Calu3 (cell line): ENCODE results near the gene PCDHGB6. TPM values are rescaled to one million over a fixed set of nuclear protein-coding genes. Genes with fewer than 3 reads are reported as not detected.

Source experiments
- BruUV-seq: library from RNA; stranded (reverse); fragments of 400-500 nt; replicated peaks from 2 replicates; lab custom pipeline; 2021; lab: Mats Ljungman, UMichigan
- CTCF ChIA-PET: fragments of 300-600 bp; sonication (Branson Sonifier 250); formaldehyde crosslinking; loops from one replicate; lab custom pipeline; 2022; ENCODE audit warnings: antibody characterized with exemption; lab: Charles Lee
- DNase-seq: peaks from one replicate; pipeline ENCODE4 v3.0.0; 2022
- H3K27ac Mint-ChIP-seq: one replicate; pipeline ENCODE4 v1.8.0; 2022; ENCODE audit warnings: mixed read lengths; ENCODE audit not compliant: unreplicated experiment
- H3K27me3 Mint-ChIP-seq: one replicate; pipeline ENCODE4 v1.8.0; 2022; ENCODE audit warnings: mixed read lengths; ENCODE audit not compliant: unreplicated experiment
- H3K36me3 Mint-ChIP-seq: one replicate; pipeline ENCODE4 v1.8.0; 2022; ENCODE audit warnings: mild to moderate bottlenecking, moderate library complexity, mixed read lengths; ENCODE audit not compliant: insufficient read depth, unreplicated experiment
- H3K4me1 Mint-ChIP-seq: one replicate; pipeline ENCODE4 v1.8.0; 2022; ENCODE audit warnings: mild to moderate bottlenecking, low read depth, mixed read lengths; ENCODE audit not compliant: unreplicated experiment
- H3K4me3 Mint-ChIP-seq: one replicate; pipeline ENCODE4 v1.8.0; 2022; ENCODE audit warnings: mild to moderate bottlenecking, low read depth, moderate library complexity, mixed read lengths; ENCODE audit not compliant: unreplicated experiment
- H3K9me3 Mint-ChIP-seq: one replicate; pipeline ENCODE4 v1.8.0; 2022; ENCODE audit warnings: low read depth, mixed read lengths; ENCODE audit not compliant: unreplicated experiment
- CTCF ChIP-seq: fragments of 200-600 bp; IDR thresholded peaks from one replicate; pipeline ENCODE4 v1.8.0; 2022; ENCODE audit warnings: antibody characterized with exemption; ENCODE audit not compliant: unreplicated experiment
- intact Hi-C: fragments of 100-400 bp; cut with micrococcal nuclease; formaldehyde crosslinking; loops from one replicate; pipeline ENCODE4 v1.10.0; 2022; ENCODE audit not compliant: unreplicated experiment
- total RNA-seq: library from RNA; stranded (reverse); gene quantifications from 2 replicates; pipeline ENCODE4 v1.2.3, GENCODE V29; 2022

The PCDHGB6 gene
- total RNA-seq, 1 experiment from 2014 or later = 13.4 TPM

DNA sequence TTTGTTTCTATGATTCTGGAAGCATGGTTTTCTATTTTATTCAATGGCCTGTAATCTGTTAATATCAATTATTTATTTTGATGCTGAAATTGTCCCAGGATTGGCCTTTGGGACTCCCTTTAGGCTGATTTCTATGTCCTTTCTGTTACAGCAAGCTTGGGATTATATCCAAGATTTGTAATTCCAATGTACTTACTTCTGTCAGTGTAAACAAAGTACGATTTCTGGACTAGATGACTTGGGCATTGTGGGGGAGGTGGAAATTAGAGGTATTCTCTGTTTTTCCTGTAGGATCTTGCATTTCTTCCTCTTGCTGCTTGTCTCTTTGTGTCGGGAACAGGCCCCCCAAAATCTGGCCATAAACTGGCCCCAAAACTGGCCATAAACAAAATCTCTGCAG, 26.2 kb downstream of the PCDHGB6 start:
- Mint-ChIP-seq H3K36me3 (peaks cover 20% of the 10 kb centered on the region), H3K4me1 (no peaks in the 10 kb centered on the region), H3K27ac (no peak overlapping the region), H3K27me3 (no peaks in the 10 kb centered on the region), H3K4me3 (no peak overlapping the region), H3K9me3 (peaks cover 18% of the 10 kb centered on the region)
- no peak for TF ChIP-seq CTCF
- no TSS peak for BruUV-seq
- DNase-seq = no peak
- intact Hi-C loops = no loop called here
- CTCF ChIA-PET = no interaction called here

- Mint-ChIP-seq H3K27me3 (no peaks in the 10 kb centered on the region), H3K36me3 (peaks cover 10% of the 10 kb centered on the region), H3K4me1 (no peaks in the 10 kb centered on the region), H3K9me3 (peaks cover 12% of the 10 kb centered on the region), H3K27ac (no peak overlapping the region), H3K4me3 (no peak overlapping the region)
- no peak for TF ChIP-seq CTCF
- DNase-seq = no peak
- intact Hi-C loops = no loop called here
- CTCF ChIA-PET = no interaction called here
- BruUV-seq = no TSS peak
Observed at GRCh38 chr5:141437221-141437620, 29.4 kb downstream of the PCDHGB6 start.

- CTCF ChIA-PET = no interaction called here
- BruUV-seq = no TSS peak
- no peak for TF ChIP-seq CTCF
- no peaks in the 10 kb centered on the region for H3K4me1 Mint-ChIP-seq
- no peak overlapping the region for H3K4me3 Mint-ChIP-seq
- H3K27ac Mint-ChIP-seq = no peak overlapping the region
- peaks cover 11% of the 10 kb centered on the region for H3K9me3 Mint-ChIP-seq
- intact Hi-C loops = no loop called here
- DNase-seq = no peak
- no peaks in the 10 kb centered on the region for H3K36me3 Mint-ChIP-seq
- no peaks in the 10 kb centered on the region for H3K27me3 Mint-ChIP-seq
Observed at GRCh38 chr5:141439411-141440141, 31.8 kb downstream of the PCDHGB6 start.

DNA sequence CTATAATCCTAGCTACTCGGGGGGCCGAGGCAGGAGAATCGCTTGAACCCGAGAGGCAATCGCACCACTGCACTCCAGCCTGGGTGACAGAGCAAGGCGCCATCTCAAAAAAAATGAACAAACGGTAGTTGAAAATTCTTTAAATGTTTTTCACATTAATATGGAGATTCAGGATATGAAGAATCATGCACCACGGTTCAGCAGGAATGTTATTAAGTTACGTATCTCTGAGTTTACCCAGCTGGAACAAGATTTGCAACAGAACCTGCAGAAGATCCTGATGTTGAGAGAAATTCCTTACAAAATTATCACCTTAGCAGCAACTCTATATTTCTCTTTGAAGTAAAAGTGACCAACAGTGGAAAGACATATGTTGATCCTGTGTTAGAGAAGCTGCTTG, 32.5 kb downstream of the PCDHGB6 start:
- BruUV-seq = no TSS peak
- TF ChIP-seq CTCF = no peak
- H3K27me3 Mint-ChIP-seq = no peaks in the 10 kb centered on the region
- H3K4me1 Mint-ChIP-seq = no peaks in the 10 kb centered on the region
- CTCF ChIA-PET = no interaction called here
- H3K27ac Mint-ChIP-seq = no peak overlapping the region
- H3K4me3 Mint-ChIP-seq = no peak overlapping the region
- H3K36me3 Mint-ChIP-seq = no peaks in the 10 kb centered on the region
- DNase-seq = no peak
- peaks cover 8% of the 10 kb centered on the region for H3K9me3 Mint-ChIP-seq
- intact Hi-C loops = no loop called here
